HG03139 (cell line): ENCODE results near the gene PRRC2A.
"Not testable (repeated sequence)": the region's sequence is repeated elsewhere in the genome, so short reads cannot be mapped to it uniquely, and the experiment has no call there.

Experiments used
- ATAC-seq: cut with Tn5 transposase; IDR thresholded peaks from one replicate; pipeline ENCODE4 v1.9.1; 2021; ENCODE audit not compliant: unreplicated experiment

The PRRC2A gene

DNA sequence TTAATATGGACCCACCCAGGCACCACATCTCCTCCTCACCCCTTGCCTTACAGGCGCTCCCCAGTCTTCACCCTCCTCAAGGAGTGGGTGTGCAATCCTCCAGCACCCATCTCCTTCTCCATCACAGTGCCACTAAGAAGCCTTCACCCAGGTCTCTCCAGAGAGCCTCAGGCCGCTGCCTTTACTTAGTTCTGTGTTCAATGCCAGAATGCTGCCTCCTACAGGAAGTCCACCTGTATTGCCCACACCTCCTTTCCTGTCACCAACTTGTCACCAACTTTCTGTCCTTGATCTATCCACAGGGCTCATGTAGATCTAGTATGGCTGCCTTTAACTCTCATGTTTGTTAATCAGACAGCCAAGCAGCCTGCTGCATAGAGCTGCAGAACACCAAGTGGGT lies 35.0 kb upstream of the PRRC2A start:
- no peak for ATAC-seq

GRCh38 chr6:31586008-31586407 lies 34.5 kb upstream of the PRRC2A start, which contains the start of gene LST1:
Gene LST1 (plus strand): TSS chr6:31586277. CDS start chr6:31587300, 1,023 bp downstream.
- ATAC-seq, result no peak

- no peak for ATAC-seq
Observed at GRCh38 chr6:31586599-31587281, 33.8 kb upstream of the PRRC2A start.

GRCh38 chr6:31587791-31588777 lies 32.4 kb upstream of the PRRC2A start:
- no peak for ATAC-seq

DNA sequence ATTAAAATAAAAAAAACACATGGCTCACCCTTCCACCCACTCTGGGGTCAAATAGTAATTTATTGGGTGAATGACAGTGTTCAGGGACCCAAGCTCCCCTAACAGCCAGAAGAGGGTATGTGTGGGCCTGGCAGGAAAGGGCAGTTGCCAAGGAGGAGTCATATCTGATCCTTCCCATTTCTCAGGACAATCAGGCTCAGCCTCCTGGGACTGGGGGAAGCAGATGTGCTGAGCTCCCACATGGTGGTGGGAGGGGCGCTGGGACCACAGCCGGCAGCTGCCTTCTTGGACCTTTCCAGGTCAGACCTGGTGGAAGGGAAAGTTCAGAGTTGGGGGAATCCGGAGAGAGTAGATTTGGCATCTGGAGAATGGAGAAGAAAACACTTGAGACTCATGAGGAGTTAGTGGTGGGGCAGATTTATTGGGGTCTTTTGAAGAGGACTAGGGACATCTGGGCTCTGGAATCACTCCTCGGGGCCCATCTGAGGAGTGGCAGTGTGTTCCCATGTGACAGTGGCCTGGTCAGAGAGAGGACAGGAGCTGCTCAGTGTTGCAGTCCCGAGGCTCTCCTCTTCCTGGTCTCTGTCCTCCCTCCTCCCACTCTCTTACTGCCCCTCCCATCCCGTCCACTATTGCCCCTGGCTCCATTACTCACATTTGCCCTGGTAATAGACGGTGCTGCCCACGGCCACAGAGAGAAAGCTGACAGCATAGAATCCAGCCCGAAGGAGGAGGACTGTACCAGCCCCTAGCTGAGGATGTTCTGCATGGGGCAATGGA lies 31.5 kb upstream of the PRRC2A start:
- no peak for ATAC-seq

DNA sequence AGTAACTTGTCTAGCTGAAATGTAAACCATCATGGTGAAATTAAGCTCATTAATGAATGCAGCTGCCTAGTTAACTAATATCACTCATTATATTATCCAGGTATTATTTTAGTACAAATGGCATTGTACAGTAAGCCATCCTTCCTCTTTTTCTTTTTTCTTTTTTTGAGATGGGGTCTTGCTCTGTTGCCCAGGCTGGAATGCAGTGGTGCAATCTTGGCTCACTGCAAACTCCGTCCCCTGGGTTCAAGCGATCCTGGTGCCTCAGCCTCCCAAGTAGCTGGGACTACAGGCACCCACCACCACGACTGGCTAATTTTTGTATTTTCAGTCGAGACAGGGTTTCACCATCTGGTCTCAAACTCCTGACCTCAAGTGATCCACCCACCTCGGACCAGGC lies 29.8 kb upstream of the PRRC2A start:
- not testable (repeated sequence) for ATAC-seq

GRCh38 chr6:31592396-31592771 lies 28.1 kb upstream of the PRRC2A start:
- ATAC-seq, result no peak

DNA sequence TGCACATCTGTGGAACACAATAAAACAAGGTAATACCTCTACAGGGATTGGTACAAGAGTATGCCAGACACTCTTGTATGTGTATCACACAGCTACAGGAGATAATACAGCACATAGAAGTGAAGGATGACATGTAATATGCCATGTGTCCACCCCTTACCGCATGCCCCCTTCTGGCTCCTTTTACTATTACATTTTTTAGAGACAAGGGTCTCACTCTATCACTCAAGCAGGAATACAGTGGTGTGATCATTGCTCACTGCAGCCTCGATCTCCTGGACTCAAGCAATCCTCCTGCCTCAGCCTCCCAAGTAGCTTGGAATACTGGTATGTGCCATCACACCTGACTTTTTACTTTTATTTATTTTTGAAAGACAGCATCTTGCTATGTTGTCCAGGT lies 23.5 kb upstream of the PRRC2A start:
- no peak for ATAC-seq

- no peak for ATAC-seq
Observed at GRCh38 chr6:31607317-31607716, 13.2 kb upstream of the PRRC2A start.

DNA sequence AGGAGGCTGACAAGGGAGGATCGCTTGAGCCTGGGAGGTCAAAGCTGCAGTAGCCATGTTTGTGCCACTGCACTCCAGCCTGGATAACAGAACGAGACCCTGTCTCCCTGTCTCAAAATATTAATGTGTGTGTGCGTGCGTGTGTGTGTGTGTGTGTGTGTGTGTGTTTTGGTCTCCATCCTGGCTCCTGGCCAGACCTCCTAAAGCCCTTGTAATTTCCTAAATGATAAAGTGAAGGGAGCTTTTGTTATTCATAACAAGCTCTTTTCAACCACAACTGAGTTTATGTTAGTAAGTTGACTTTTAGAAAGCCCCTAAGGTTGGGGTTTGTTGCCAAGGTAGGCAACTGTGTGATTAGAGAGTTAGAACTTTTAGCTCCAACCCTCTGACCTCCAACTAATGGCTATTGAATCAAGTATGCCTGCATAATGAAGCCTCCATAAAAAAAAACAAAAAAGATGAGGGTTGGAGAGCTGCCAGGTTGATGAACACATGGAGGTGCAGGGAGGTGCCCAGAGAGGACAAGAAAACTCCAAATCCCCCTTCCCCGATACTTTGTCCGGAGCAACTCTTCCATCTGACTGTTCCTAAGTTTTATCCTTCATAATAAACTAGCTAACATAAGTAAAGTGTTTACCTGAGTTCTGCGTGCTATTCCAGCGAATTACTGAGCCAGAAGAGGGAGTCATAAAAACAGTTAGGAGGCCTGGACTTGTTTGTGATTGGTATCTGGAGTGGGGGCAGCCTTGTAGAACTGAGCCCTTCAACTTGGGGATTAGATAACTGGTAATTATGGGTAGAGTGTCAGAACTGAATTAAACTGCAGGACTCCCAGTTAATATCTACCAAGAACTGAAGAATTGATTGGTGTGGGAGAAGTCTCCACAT lies 10.8 kb upstream of the PRRC2A start:
- no peak for ATAC-seq

DNA sequence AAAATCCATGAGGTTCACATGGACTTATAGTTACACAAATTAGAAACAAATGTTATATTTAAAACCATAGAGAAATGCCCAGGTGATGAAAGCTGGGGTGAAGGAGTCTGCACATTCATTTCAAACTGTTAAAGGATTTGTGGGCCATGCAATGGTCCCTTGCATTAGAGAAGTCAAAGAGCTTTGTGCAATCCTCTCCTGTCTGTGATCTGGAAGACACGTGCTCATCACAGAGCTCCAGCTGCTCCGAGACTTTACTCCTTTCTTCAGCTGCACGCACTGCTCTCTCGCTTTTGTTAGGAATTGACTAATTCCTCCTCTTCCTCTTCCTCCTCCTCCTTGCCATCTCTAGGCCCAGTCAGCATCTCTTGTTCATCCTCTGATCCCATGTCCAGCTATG lies 9.5 kb upstream of the PRRC2A start:
- no peak for ATAC-seq

DNA sequence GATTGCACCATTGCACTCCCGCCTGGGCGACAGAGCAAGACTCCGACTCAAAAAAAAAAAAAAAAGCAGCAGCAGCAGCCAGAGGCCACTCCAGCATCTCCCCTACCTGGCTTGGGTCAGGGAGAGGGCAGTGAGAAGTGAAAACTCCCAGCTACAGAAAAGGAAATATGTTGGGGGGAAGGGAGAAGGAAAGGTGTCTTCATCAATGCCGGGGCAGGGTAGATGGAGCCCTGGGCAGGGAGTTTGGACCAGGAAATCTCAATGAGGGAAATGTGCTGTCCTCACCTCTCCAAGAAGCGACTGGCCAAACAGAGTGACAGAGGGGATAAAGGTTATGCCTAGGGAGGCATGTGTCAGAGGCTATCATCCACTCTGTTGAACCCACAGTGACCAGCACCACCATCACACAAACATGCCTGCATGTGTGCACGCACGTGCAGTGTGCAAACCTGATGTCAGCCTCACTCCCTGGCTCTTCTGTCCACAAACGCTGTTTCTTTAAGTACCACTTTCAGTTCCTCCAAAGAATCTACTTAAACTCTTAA lies 6.4 kb upstream of the PRRC2A start:
- no peak for ATAC-seq

- no peak for ATAC-seq
Observed at GRCh38 chr6:31614684-31615578, 5.6 kb upstream of the PRRC2A start, which contains the start of gene AIF1. Gene AIF1 (plus strand): TSS chr6:31615234. CDS start chr6:31615330, 96 bp downstream.

- ATAC-seq, result no peak
Observed at GRCh38 chr6:31615748-31616147, 4.8 kb upstream of the PRRC2A start.

GRCh38 chr6:31617010-31617409 lies 3.5 kb upstream of the PRRC2A start:
- ATAC-seq, result no peak

DNA sequence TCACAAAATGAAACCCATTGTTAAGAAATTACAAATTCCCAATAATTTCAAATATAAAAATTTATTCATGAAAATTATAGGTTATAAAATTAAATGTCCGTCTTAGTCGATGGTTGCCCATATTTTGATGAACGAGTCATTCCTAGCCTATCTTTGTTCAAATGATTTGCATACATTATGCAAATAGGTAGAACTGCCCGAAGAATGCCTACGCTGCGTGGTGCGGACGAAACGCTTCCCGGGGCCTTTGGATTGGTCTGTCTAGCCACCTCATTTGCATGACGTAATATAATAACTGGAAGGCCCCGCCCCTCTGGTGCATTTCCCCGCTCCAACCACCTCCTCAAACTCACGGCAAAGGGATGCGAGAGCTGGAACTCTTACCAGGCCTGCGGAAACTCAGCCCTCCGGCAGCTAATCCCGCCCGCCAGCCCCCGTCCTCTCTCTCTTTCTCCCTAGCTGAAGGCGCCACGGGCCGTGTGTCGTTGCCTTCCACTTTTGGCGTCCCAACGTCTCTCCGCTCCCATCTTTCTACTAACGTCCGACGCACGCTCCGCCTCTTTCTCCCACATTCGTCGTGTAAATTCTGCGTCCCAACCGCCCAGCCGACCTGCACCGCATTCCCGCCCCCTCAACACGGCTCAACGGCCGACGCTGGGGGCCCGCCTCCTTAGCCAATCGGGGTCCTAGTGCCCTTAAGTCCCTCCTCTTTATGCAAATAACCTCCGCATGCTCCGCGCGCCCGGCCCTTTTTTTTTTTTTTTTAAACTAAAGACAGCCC lies 520 bp upstream of the PRRC2A start:
- peak; percentile 60 for ATAC-seq

DNA sequence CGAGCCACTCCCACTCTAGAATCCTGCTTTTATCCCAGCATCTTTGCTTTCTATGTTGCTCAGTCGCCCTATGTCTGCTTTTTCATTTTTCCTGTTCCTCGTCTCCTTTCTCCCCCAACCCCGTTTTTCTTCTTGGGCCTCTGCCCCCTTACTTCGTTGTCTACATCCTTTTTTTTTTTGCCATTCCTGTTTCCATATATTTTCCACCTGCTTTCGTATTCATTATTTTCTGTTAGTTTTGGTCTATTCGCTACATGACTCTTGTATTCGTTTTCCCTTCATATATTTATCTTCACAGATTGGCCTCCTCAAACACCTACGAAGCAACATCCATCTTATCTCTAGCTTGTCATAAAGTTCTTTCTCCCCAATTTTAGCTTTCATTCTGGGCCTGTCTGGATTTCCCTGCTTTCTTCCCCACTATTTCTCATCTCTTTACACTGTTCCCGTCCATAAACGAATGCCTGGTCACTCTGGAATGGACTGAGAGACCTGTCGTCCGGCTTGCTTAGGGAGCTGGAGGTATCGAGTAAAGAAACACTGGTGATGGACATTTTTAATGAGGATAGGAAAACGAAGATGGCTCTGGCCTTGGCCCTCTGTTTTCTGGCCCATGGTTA lies 915 bp downstream of the PRRC2A start:
- no peak for ATAC-seq

DNA sequence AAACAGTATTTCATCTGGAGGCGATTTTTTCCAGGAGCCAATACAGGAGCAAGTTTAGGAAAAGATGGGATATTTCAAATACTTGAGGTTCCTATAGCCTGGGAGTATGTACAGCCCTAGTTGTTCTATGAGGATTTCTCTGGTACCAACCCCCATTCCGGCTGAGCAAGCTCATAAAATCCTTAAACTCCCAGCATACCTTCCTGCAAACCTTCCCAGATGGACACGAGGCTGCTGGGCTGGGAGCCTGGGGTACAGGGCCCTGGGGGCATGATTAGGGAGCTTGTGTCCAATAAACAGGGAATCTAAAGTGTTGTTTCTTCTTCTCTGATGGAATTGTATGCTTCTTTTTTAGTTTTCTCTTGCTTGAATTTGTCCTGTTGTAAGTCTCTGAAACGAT lies 1.5 kb downstream of the PRRC2A start:
- no peak for ATAC-seq
